ENCODE data around the gene NEK2.

Gene NEK2

GRCh38 chr1:211612786-211613107 is 62.7 kb downstream of the NEK2 start:
- H3K36me3 Mint-ChIP-seq (ENCODE audit: insufficient read depth), result peaks cover 4% of the 10 kb centered on the region
- peaks cover 0 to 4% of the 10 kb centered on the region in 2 donors for H3K4me1 Mint-ChIP-seq (ENCODE audit: low read depth in 2 of 2)
- DNase-seq, result no peak
- no peak overlapping the region for H3K4me3 Mint-ChIP-seq
- no peaks in the 10 kb centered on the region for H3K9me3 Mint-ChIP-seq
- no peak for ATAC-seq (replicated peaks)
- H3K27me3 Mint-ChIP-seq, result peaks cover 0 to under 1% of the 10 kb centered on the region in 2 donors
- H3K27ac Mint-ChIP-seq, result no peak overlapping the region
